OCI-LY7 (cell line): ENCODE results near the gene KIRREL3. TPM values are rescaled to one million over a fixed set of nuclear protein-coding genes. Genes with fewer than 3 reads are reported as not detected.

Source experiments
- BruUV-seq: library from RNA; stranded (reverse); fragments of 400-500 nt; replicated peaks from 2 replicates; lab custom pipeline; 2021; lab: Mats Ljungman, UMichigan
- CTCF ChIA-PET: fragments of 300-600 bp; sonication (Branson Sonifier 250); formaldehyde crosslinking; loops from one replicate; lab custom pipeline; 2022; ENCODE audit warnings: antibody characterized with exemption; ENCODE audit not compliant: unreplicated experiment; lab: Charles Lee
- POLR2A ChIA-PET: fragments of 300-600 bp; sonication (Branson Sonifier 250); formaldehyde crosslinking; loops from one replicate; lab custom pipeline; 2022; ENCODE audit warnings: antibody characterized with exemption; lab: Charles Lee
- DNase-seq: peaks from one replicate; pipeline ENCODE4 v3.0.0-alpha.2; 2015; ENCODE audit warnings: low spot score
- H2AFZ ChIP-seq: fragments of 200-600 bp; sonication (generic), shearing (Covaris generic); 2 replicates; pipeline ENCODE4 v1.6.1; 2014; ENCODE audit warnings: mild to moderate bottlenecking, antibody characterized with exemption, low read length, moderate library complexity
- H3K27ac ChIP-seq: fragments of 200-600 bp; sonication (generic); 2 replicates; pipeline ENCODE4 v1.5.1; 2014; ENCODE audit warnings: mixed run types, low read depth, mild to moderate bottlenecking, moderate library complexity, low read length, inconsistent platforms; ENCODE audit not compliant: poor library complexity, severe bottlenecking
- H3K36me3 ChIP-seq: fragments of 200-600 bp; sonication (generic); 2 replicates; pipeline ENCODE4 v1.6.1; 2014; ENCODE audit warnings: mild to moderate bottlenecking, antibody characterized with exemption, low read length, moderate library complexity, mixed read lengths; ENCODE audit not compliant: insufficient read depth
- H3K4me1 ChIP-seq: fragments of 200-600 bp; sonication (generic); 2 replicates; pipeline ENCODE4 v1.5.1; 2014; ENCODE audit warnings: mild to moderate bottlenecking, low read length; ENCODE audit not compliant: insufficient read depth, poor library complexity, severe bottlenecking
- H3K4me2 ChIP-seq: fragments of 200-600 bp; sonication (generic); 2 replicates; pipeline ENCODE4 v1.6.1; 2014; ENCODE audit warnings: mild to moderate bottlenecking, low read length
- H3K4me3 ChIP-seq: fragments of 200-600 bp; sonication (generic); 2 replicates; pipeline ENCODE4 v1.5.1; 2014; ENCODE audit warnings: mild to moderate bottlenecking, low read depth, low read length; ENCODE audit not compliant: poor library complexity, severe bottlenecking
- H3K79me2 ChIP-seq: fragments of 200-600 bp; sonication (generic); 2 replicates; pipeline ENCODE4 v1.6.1; 2016; ENCODE audit warnings: low read depth, mild to moderate bottlenecking, low read length, moderate library complexity, mixed read lengths; ENCODE audit not compliant: insufficient read depth
- H3K9me2 ChIP-seq: fragments of 200-600 bp; sonication (generic); 2 replicates; pipeline ENCODE4 v1.6.1; 2016; ENCODE audit warnings: mild to moderate bottlenecking, low read length, mixed read lengths; ENCODE audit not compliant: insufficient read depth
- H3K9me3 ChIP-seq: fragments of 200-600 bp; sonication (generic); 2 replicates; pipeline ENCODE4 v1.6.1; 2014; ENCODE audit warnings: mild to moderate bottlenecking, mixed run types, low read length, mixed read lengths
- H4K20me1 ChIP-seq: fragments of 200-600 bp; sonication (generic); 2 replicates; pipeline ENCODE4 v1.6.1; 2014; ENCODE audit warnings: mild to moderate bottlenecking, antibody characterized with exemption, low read length, moderate library complexity, mixed read lengths; ENCODE audit not compliant: insufficient read depth
- EZH2phosphoT487 ChIP-seq: fragments of 200-600 bp; sonication (generic); IDR thresholded peaks from 2 replicates; pipeline ENCODE4 v1.6.1; 2018; ENCODE audit warnings: low read depth, borderline replicate concordance, mild to moderate bottlenecking, mixed run types, antibody characterized with exemption, low read length, moderate library complexity, mixed read lengths
- intact Hi-C: fragments of 100-400 bp; cut with micrococcal nuclease; formaldehyde crosslinking; loops from one replicate; pipeline ENCODE4 v1.10.0; 2022; ENCODE audit not compliant: unreplicated experiment
- total RNA-seq, 2 experiments: library from RNA; depleted of rRNA in 1 of 2; stranded (reverse); fragments of >200 nt in 1 of 2; shearing (Covaris generic) in 1 of 2; gene quantifications; 2 replicates each; pipeline ENCODE4 v1.2.3, GENCODE V29; 2014 to 2022
- TF ChIP-seq, protein P1 (sequence below): fragments of 200-600 bp; sonication (generic); conservative IDR thresholded peaks from 2 replicates; pipeline ENCODE4 v1.5.1; 2014; ENCODE audit warnings: mild to moderate bottlenecking, antibody characterized with exemption, low read length, moderate library complexity, mixed read lengths

The KIRREL3 gene
- total RNA-seq, 2 experiments from 2014 or later = not detected

DNA sequence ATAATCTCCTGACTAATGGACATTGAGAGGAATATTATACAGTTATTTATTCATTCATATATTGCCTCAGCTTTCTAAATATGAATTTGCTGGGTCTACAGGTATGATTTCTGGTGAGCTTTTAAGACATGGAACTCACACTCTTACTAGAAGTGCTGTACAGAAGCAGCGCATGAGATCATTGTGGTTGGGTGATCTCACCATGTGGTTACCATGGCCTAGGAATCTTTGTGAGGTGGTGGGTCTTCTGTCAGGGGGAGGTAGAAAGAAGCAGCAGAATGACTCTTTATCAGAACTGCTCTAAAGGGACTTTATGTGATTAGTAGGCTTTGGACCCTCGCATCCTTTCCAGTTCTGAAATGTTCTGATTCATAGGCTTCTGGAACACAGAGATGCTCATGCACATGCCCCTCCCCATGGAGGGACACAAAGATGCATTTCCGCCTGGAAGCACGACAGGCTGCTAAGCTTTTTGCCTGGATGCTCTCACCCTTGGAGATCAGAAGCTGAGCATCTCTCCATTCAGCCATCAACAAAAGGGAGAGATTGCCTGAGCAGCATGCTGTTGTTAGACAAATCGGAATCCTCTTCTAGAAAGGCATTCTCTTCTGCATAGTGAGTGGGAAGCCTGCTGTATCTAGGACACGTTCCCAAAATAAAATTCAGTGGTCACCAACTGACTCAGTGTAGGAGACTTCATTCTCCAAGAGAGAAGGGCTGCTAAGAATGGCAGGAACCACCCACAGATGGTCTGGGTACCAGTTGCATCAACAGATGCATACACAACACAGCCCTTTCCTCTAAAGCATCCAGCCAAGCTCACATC lies 51.3 kb downstream of the KIRREL3 start:
- Histone ChIP-seq H3K36me3 (no peaks in the 10 kb centered on the region), H3K27ac (no peak overlapping the region), H3K79me2 (no peaks in the 10 kb centered on the region), H3K9me2 (no peaks in the 10 kb centered on the region), H4K20me1 (no peaks in the 10 kb centered on the region; the same call in 1 of the 2 replicates), H3K9me3 (no peaks in the 10 kb centered on the region), H3K4me1 (no peaks in the 10 kb centered on the region), H2AFZ (no peak overlapping the region), H3K4me2 (no peak overlapping the region), H3K4me3 (no peak overlapping the region)
- no peak for DNase-seq
- CTCF ChIA-PET = no interaction called here
- TF ChIP-seq, protein P1, sequence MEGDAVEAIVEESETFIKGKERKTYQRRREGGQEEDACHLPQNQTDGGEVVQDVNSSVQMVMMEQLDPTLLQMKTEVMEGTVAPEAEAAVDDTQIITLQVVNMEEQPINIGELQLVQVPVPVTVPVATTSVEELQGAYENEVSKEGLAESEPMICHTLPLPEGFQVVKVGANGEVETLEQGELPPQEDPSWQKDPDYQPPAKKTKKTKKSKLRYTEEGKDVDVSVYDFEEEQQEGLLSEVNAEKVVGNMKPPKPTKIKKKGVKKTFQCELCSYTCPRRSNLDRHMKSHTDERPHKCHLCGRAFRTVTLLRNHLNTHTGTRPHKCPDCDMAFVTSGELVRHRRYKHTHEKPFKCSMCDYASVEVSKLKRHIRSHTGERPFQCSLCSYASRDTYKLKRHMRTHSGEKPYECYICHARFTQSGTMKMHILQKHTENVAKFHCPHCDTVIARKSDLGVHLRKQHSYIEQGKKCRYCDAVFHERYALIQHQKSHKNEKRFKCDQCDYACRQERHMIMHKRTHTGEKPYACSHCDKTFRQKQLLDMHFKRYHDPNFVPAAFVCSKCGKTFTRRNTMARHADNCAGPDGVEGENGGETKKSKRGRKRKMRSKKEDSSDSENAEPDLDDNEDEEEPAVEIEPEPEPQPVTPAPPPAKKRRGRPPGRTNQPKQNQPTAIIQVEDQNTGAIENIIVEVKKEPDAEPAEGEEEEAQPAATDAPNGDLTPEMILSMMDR = no peak
- TF ChIP-seq EZH2phosphoT487 = no peak
- BruUV-seq = no TSS peak
- intact Hi-C loops = no loop called here
- POLR2A ChIA-PET = no interaction called here

DNA sequence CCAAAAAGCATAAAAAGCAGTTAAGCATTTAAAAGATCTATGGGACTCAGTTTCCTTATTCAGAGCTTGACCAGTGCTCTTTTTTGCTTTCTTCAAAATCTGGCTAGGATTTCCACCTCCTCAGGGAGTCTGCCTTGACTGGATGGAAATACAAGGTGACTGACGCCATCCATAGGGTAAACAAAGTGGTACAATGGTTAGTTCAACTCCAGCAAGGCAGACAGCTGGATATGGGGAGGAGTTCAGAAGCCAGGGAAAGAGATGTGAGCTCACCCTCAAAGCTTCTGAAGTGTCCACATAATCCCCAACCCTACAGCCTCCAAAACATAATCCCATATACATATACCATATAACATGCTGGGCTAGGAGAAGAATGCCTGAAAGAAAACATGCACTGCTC lies 52.0 kb downstream of the KIRREL3 start:
- no peaks in the 10 kb centered on the region; the same call in 1 of the 2 replicates for H4K20me1 ChIP-seq
- no peaks in the 10 kb centered on the region for H3K9me3 ChIP-seq
- CTCF ChIA-PET = no interaction called here
- intact Hi-C loops = no loop called here
- no peaks in the 10 kb centered on the region for H3K4me1 ChIP-seq
- BruUV-seq = no TSS peak
- H3K79me2 ChIP-seq = no peaks in the 10 kb centered on the region
- no peak overlapping the region for H3K27ac ChIP-seq
- TF ChIP-seq, protein P1 = no peak
- no peak for TF ChIP-seq EZH2phosphoT487
- no peak overlapping the region for H2AFZ ChIP-seq
- POLR2A ChIA-PET = interaction anchor here (0.7 kb wide), 1 partner anchor 208 kb away, joined by 5 read pairs; no protein-coding TSS in a partner anchor
- no peak overlapping the region for H3K4me3 ChIP-seq
- H3K36me3 ChIP-seq = no peaks in the 10 kb centered on the region
- H3K4me2 ChIP-seq = no peak overlapping the region
- DNase-seq = no peak
- H3K9me2 ChIP-seq = no peaks in the 10 kb centered on the region

DNA sequence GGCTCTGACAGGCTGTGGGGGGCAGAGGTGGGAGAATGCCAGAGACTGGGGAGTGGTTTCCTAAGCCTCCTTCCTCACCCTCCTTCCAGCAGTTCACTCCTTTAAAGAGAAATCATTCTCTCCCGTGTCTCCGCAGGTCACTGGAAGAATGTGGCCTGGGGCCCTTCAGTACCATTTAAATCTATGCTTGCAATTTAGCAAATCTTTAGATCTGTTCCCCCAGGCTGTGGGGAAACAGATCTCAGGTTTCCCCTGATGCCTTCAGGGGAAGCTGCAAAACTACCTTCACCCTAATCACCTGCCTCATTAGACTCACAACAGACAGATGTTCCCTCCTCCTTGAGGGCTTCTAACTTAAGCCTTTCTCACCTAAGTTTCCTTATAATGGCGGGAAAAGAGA lies 55.3 kb downstream of the KIRREL3 start:
- H3K4me2 ChIP-seq = no peak overlapping the region
- no peak overlapping the region for H2AFZ ChIP-seq
- TF ChIP-seq, protein P1 = no peak
- TF ChIP-seq EZH2phosphoT487 = no peak
- intact Hi-C loops = no loop called here
- no peaks in the 10 kb centered on the region for H3K79me2 ChIP-seq
- ChIA-PET POLR2A (interaction anchor here (0.6 kb wide), 1 partner anchor 629 kb away, joined by 3 read pairs; no protein-coding TSS in a partner anchor), CTCF (no interaction called here)
- BruUV-seq = no TSS peak
- no peaks in the 10 kb centered on the region for H3K9me3 ChIP-seq
- no peaks in the 10 kb centered on the region for H4K20me1 ChIP-seq
- no peaks in the 10 kb centered on the region for H3K9me2 ChIP-seq
- H3K4me3 ChIP-seq = no peak overlapping the region
- no peaks in the 10 kb centered on the region for H3K36me3 ChIP-seq
- no peak overlapping the region for H3K27ac ChIP-seq
- no peaks in the 10 kb centered on the region for H3K4me1 ChIP-seq
- DNase-seq = no peak
